Lower leg skin (tissue), 4 donors: ENCODE measurements around the gene WDR11. TPM values are rescaled to one million over a fixed set of nuclear protein-coding genes. Genes with fewer than 3 reads are reported as not detected.
A peak's percentile ranks its signal among the peaks of the same experiment; 100 is the strongest.

Experiments
- DNase-seq, 2 donors: peaks; one replicate each; pipeline ENCODE4 v3.0.0-alpha.2; 2019; ENCODE audit warnings: low spot score in 2 of 2
- H3K4me3 ChIP-seq: fragments of 200-600 bp; sonication (generic); 2 replicates; pipeline ENCODE4 v1.5.1; 2017; ENCODE audit warnings: mild to moderate bottlenecking, low read depth; ENCODE audit not compliant: poor library complexity, severe bottlenecking
- CTCF ChIP-seq, 3 donors: fragments of 450-650 bp; IDR thresholded peaks; one replicate each; pipeline ENCODE4 v1.5.1; 2016; ENCODE audit warnings: antibody characterized with exemption in 3 of 3, mild to moderate bottlenecking in 3 of 3, moderate library complexity in 2 of 3
- POLR2A ChIP-seq, 2 donors: fragments of 450-650 bp; IDR thresholded peaks; one replicate each; pipeline ENCODE4 v1.6.1; 2016 to 2017; ENCODE audit warnings: antibody characterized with exemption in 2 of 2, mild to moderate bottlenecking in 1 of 2, moderate library complexity in 1 of 2
- WGBS, 2 donors: methylation state at CpG; one replicate each; pipeline ENCODE4 v1.1.5; 2018; 5-methylcytosine and 5-hydroxymethylcytosine counted together
- intact Hi-C: fragments of 100-400 bp; cut with DNase I; formaldehyde crosslinking; loops from one replicate; pipeline ENCODE4 v1.15.0; 2023; ENCODE audit warnings: low total_unique reads
- total RNA-seq, 4 donors: library from RNA; depleted of rRNA; stranded (reverse); fragments of >200 nt; gene quantifications; one replicate each; pipeline ENCODE4 v1.1.0, GENCODE V29; 2016

Gene WDR11
- total RNA-seq, 4 donors from 2014 or later = 25.8 to 37.7 (median 36.7) TPM

GRCh38 chr10:120929166-120929565 lies 78.0 kb downstream of the WDR11 start:
- 87 to 89% methylated on average over 7 of the region's 7 CpGs for WGBS, 2 donors
- intact Hi-C loops = no loop called here
- TF ChIP-seq CTCF (IDR thresholded peaks at IDR 0.05) (no peak), POLR2A (IDR thresholded peaks at IDR 0.05) (no peak)
- DNase-seq = no peak
- no peak overlapping the region for H3K4me3 ChIP-seq

GRCh38 chr10:120931423-120931822 lies 80.3 kb downstream of the WDR11 start:
- TF ChIP-seq POLR2A (IDR thresholded peaks at IDR 0.05) (no peak), CTCF (IDR thresholded peaks at IDR 0.05) (no peak)
- WGBS, 2 donors = 67 to 70% methylated on average over 3 of the region's 3 CpGs
- intact Hi-C loops = no loop called here
- DNase-seq = no peak
- H3K4me3 ChIP-seq = no peak overlapping the region

- intact Hi-C loops = no loop called here
- no peak for DNase-seq
- no peak for TF ChIP-seq CTCF (IDR thresholded peaks at IDR 0.05)
- TF ChIP-seq POLR2A (IDR thresholded peaks at IDR 0.05) = no peak
- no peak overlapping the region for H3K4me3 ChIP-seq
- WGBS, 2 donors = 78 to 82% methylated on average over 4 of the region's 4 CpGs
Measured at GRCh38 chr10:120931999-120932398, 80.8 kb downstream of the WDR11 start.

GRCh38 chr10:120938822-120939221 lies 87.7 kb downstream of the WDR11 start:
- H3K4me3 ChIP-seq = no peak overlapping the region
- peak in 1 of 2 donors; percentile 57 for DNase-seq
- TF ChIP-seq POLR2A (IDR thresholded peaks at IDR 0.05) = no peak
- intact Hi-C loops = no loop called here
- 95 to 96% methylated on average over 4 to 5 of the region's 5 CpGs for WGBS, 2 donors

GRCh38 chr10:120940299-120940900 lies 89.2 kb downstream of the WDR11 start:
- 40 to 73% methylated on average over 13 of the region's 13 CpGs for WGBS, 2 donors
- no peak for TF ChIP-seq POLR2A (IDR thresholded peaks at IDR 0.05)
- no peak for TF ChIP-seq CTCF (IDR thresholded peaks at IDR 0.05)
- DNase-seq = peak in 1 of 2 donors; percentile 64
- no peak overlapping the region for H3K4me3 ChIP-seq
- intact Hi-C loops = loop anchor here (5.0 kb wide), 2 partner anchors 792 to 947 kb away; no protein-coding TSS in a partner anchor

- DNase-seq = no peak
- intact Hi-C loops = loop anchor here (5.0 kb wide), 2 partner anchors 791 to 946 kb away; no protein-coding TSS in a partner anchor
- no peak for TF ChIP-seq POLR2A (IDR thresholded peaks at IDR 0.05)
- WGBS, 2 donors = 67 to 97% methylated on average over 1 to 5 of the region's 5 CpGs
- no peak overlapping the region for H3K4me3 ChIP-seq
Measured at GRCh38 chr10:120941501-120941900, 90.3 kb downstream of the WDR11 start.
